CD8-positive, alpha-beta memory T cell (primary cell): Measurements from ENCODE around the gene RBBP8. TPM values are rescaled to one million over a fixed set of nuclear protein-coding genes. Genes with fewer than 3 reads are reported as not detected.

Experiments used
- CTCF ChIA-PET: fragments of 350-600 bp; sonication (Branson Sonifier 250); formaldehyde crosslinking; loops from one replicate; lab custom pipeline; 2021; ENCODE audit warnings: antibody characterized with exemption; lab: Charles Lee
- POLR2A ChIA-PET: fragments of 350-600 bp; sonication (Branson Sonifier 250); formaldehyde crosslinking; loops from one replicate; lab custom pipeline; 2021; ENCODE audit warnings: antibody characterized with exemption; lab: Charles Lee
- DNase-seq, 5 donors: peaks; one replicate each; pipeline versions ENCODE4 v3.0.0 to v3.0.0-alpha.2; 2020 to 2022; ENCODE audit warnings: mixed read lengths in 1 of 5
- H3K27ac ChIP-seq: one replicate; pipeline ENCODE4 v1.7.0; 2013; ENCODE audit warnings: low read depth, mild to moderate bottlenecking, low read length, moderate library complexity
- H3K27me3 ChIP-seq: 2 replicates; pipeline ENCODE4 v1.7.0; 2013; ENCODE audit warnings: low read length, mild to moderate bottlenecking; ENCODE audit not compliant: insufficient read depth, poor library complexity, severe bottlenecking
- H3K36me3 ChIP-seq: 2 replicates; pipeline ENCODE4 v1.7.0; 2013; ENCODE audit warnings: mild to moderate bottlenecking, low read length, moderate library complexity; ENCODE audit not compliant: insufficient read depth
- H3K4me1 ChIP-seq: 2 replicates; pipeline ENCODE4 v1.7.0; 2013; ENCODE audit warnings: mild to moderate bottlenecking, low read length, moderate library complexity; ENCODE audit not compliant: insufficient read depth
- H3K4me3 ChIP-seq: 2 replicates; pipeline ENCODE4 v1.7.0; 2013; ENCODE audit warnings: mild to moderate bottlenecking, low read length
- H3K9me3 ChIP-seq: 2 replicates; pipeline ENCODE4 v1.7.0; 2013; ENCODE audit warnings: mild to moderate bottlenecking, low read length
- H3K27ac Mint-ChIP-seq, 8 donors: one replicate each; pipeline ENCODE4 v1.8.0; 2020 to 2021; ENCODE audit warnings: mixed read lengths in 8 of 8, mild to moderate bottlenecking in 6 of 8, inconsistent platforms in 3 of 8, moderate library complexity in 3 of 8
- H3K27me3 Mint-ChIP-seq, 2 donors: one replicate each; pipeline ENCODE4 v1.8.0; 2020 to 2021; ENCODE audit warnings: mixed read lengths in 2 of 2, mild to moderate bottlenecking in 1 of 2, moderate library complexity in 1 of 2
- H3K36me3 Mint-ChIP-seq, 3 donors: one replicate each; pipeline ENCODE4 v1.8.0; 2020 to 2021; ENCODE audit warnings: mixed read lengths in 3 of 3, inconsistent platforms in 1 of 3, mild to moderate bottlenecking in 1 of 3
- H3K4me1 Mint-ChIP-seq, 3 donors: one replicate each; pipeline ENCODE4 v1.8.0; 2020 to 2021; ENCODE audit warnings: mixed read lengths in 3 of 3, inconsistent platforms in 1 of 3, mild to moderate bottlenecking in 1 of 3
- H3K4me3 Mint-ChIP-seq, 7 donors: one replicate each; pipeline ENCODE4 v1.8.0; 2020 to 2021; ENCODE audit warnings: mixed read lengths in 7 of 7, mild to moderate bottlenecking in 6 of 7, moderate library complexity in 4 of 7, inconsistent platforms in 2 of 7
- H3K9me3 Mint-ChIP-seq, 5 donors: one replicate each; pipeline ENCODE4 v1.8.0; 2020 to 2022; ENCODE audit warnings: mixed read lengths in 5 of 5, mild to moderate bottlenecking in 3 of 5, moderate library complexity in 2 of 5, inconsistent platforms in 1 of 5
- polyA plus RNA-seq: library from polyadenylated mRNA; unstranded; fragments of 300-500 nt; fragmentation: Illumina TruSeq; gene quantifications from one replicate; pipeline ENCODE4 v1.2.3, GENCODE V29; 2021
- total RNA-seq, 2 experiments: library from RNA; stranded (reverse); gene quantifications; one replicate each; pipeline ENCODE4 v1.2.3, GENCODE V29; 2021

Gene RBBP8
- total and polyA plus RNA-seq, 3 experiments from 2014 or later: 2.0 to 80.8 (median 76.9) TPM

GRCh38 chr18:23057096-23057495 is 124.0 kb downstream of the RBBP8 start:
- ChIA-PET POLR2A (no interaction called here), CTCF (interaction anchor here (1.3 kb wide), 1 partner anchor 12 kb away, joined by 3 read pairs; no protein-coding TSS in a partner anchor)
- no peak for DNase-seq
- H3K4me3 ChIP-seq: no peak overlapping the region
- H3K9me3 ChIP-seq: no peaks in the 10 kb centered on the region
- peaks cover 2 to 12% of the 10 kb centered on the region in 2 donors for H3K27me3 Mint-ChIP-seq
- H3K27ac ChIP-seq: no peak overlapping the region
- H3K27me3 ChIP-seq: no peaks in the 10 kb centered on the region
- no peaks in the 10 kb centered on the region for H3K9me3 Mint-ChIP-seq
- H3K4me1 Mint-ChIP-seq: no peaks in the 10 kb centered on the region
- no peaks in the 10 kb centered on the region for H3K4me1 ChIP-seq
- no peaks in the 10 kb centered on the region for H3K36me3 ChIP-seq
- H3K27ac Mint-ChIP-seq: no peak overlapping the region
- no peak overlapping the region for H3K4me3 Mint-ChIP-seq
- H3K36me3 Mint-ChIP-seq: peaks cover 0 to 4% (median 0%) of the 10 kb centered on the region in 3 donors

GRCh38 chr18:23058746-23059415 is 125.8 kb downstream of the RBBP8 start:
- Histone ChIP-seq H3K4me1 (no peaks in the 10 kb centered on the region), H3K9me3 (peaks cover 4% of the 10 kb centered on the region), H3K27ac (no peak overlapping the region), H3K4me3 (no peak overlapping the region), H3K36me3 (no peaks in the 10 kb centered on the region), H3K27me3 (no peaks in the 10 kb centered on the region)
- peaks cover 0 to 8% (median 4%) of the 10 kb centered on the region in 3 donors for H3K36me3 Mint-ChIP-seq
- peaks cover 0 to 8% (median 0%) of the 10 kb centered on the region in 5 donors for H3K9me3 Mint-ChIP-seq
- H3K27me3 Mint-ChIP-seq: peaks cover 2 to 12% of the 10 kb centered on the region in 2 donors
- H3K27ac Mint-ChIP-seq: no peak overlapping the region
- no peaks in the 10 kb centered on the region for H3K4me1 Mint-ChIP-seq
- ChIA-PET POLR2A (no interaction called here), CTCF (no interaction called here)
- DNase-seq: no peak
- H3K4me3 Mint-ChIP-seq: no peak overlapping the region

- Histone ChIP-seq H3K4me1 (no peaks in the 10 kb centered on the region), H3K9me3 (peaks cover 4% of the 10 kb centered on the region), H3K36me3 (no peaks in the 10 kb centered on the region), H3K27me3 (no peaks in the 10 kb centered on the region), H3K4me3 (no peak overlapping the region), H3K27ac (no peak overlapping the region)
- no peak overlapping the region for H3K27ac Mint-ChIP-seq
- POLR2A ChIA-PET: no interaction called here
- peaks cover 2 to 12% of the 10 kb centered on the region in 2 donors for H3K27me3 Mint-ChIP-seq
- peaks cover 0 to 8% (median 4%) of the 10 kb centered on the region in 3 donors for H3K36me3 Mint-ChIP-seq
- H3K4me1 Mint-ChIP-seq: no peaks in the 10 kb centered on the region
- no peak overlapping the region for H3K4me3 Mint-ChIP-seq
- CTCF ChIA-PET: no interaction called here
- no peak for DNase-seq
- peaks cover 0 to 8% (median 0%) of the 10 kb centered on the region in 5 donors for H3K9me3 Mint-ChIP-seq
These were observed 126.7 kb downstream of the RBBP8 start for GRCh38 chr18:23059541-23060465.

- no peak overlapping the region for H3K4me3 Mint-ChIP-seq
- POLR2A ChIA-PET: no interaction called here
- H3K27ac Mint-ChIP-seq: no peak overlapping the region
- CTCF ChIA-PET: no interaction called here
- H3K36me3 Mint-ChIP-seq: peaks cover 0 to 8% (median 0%) of the 10 kb centered on the region in 3 donors
- Histone ChIP-seq H3K27me3 (no peaks in the 10 kb centered on the region), H3K4me3 (no peak overlapping the region), H3K4me1 (peaks cover 3% of the 10 kb centered on the region), H3K9me3 (peaks cover 4% of the 10 kb centered on the region), H3K36me3 (no peaks in the 10 kb centered on the region), H3K27ac (no peak overlapping the region)
- peaks cover 2 to 3% of the 10 kb centered on the region in 2 donors for H3K27me3 Mint-ChIP-seq
- no peak for DNase-seq
- peaks cover 0 to 8% (median 0%) of the 10 kb centered on the region in 5 donors for H3K9me3 Mint-ChIP-seq
- peaks cover under 1 to 1% (median under 1%) of the 10 kb centered on the region in 3 donors for H3K4me1 Mint-ChIP-seq
These were observed 128.9 kb downstream of the RBBP8 start for GRCh38 chr18:23062011-23062410.

GRCh38 chr18:23063502-23063901 is 130.4 kb downstream of the RBBP8 start:
- Mint-ChIP-seq H3K4me1 (peaks cover 9 to 12% (median 12%) of the 10 kb centered on the region in 3 donors), H3K27ac (no peak overlapping the region), H3K27me3 (peaks cover 2 to 3% of the 10 kb centered on the region in 2 donors), H3K36me3 (peaks cover 0 to 8% (median 0%) of the 10 kb centered on the region in 3 donors), H3K4me3 (no peak overlapping the region), H3K9me3 (peaks cover 0 to 8% (median 0%) of the 10 kb centered on the region in 5 donors)
- DNase-seq: no peak
- Histone ChIP-seq H3K4me3 (no peak overlapping the region), H3K27me3 (no peaks in the 10 kb centered on the region), H3K4me1 (peaks cover 15% of the 10 kb centered on the region), H3K36me3 (no peaks in the 10 kb centered on the region), H3K9me3 (peaks cover 4% of the 10 kb centered on the region), H3K27ac (no peak overlapping the region)
- ChIA-PET POLR2A (no interaction called here), CTCF (no interaction called here)

GRCh38 chr18:23065234-23065806 is 132.2 kb downstream of the RBBP8 start:
- H3K4me3 Mint-ChIP-seq: no peak overlapping the region
- H3K27me3 Mint-ChIP-seq: no peaks in the 10 kb centered on the region
- peaks cover 0 to 8% (median 0%) of the 10 kb centered on the region in 3 donors for H3K36me3 Mint-ChIP-seq
- no peaks in the 10 kb centered on the region for H3K36me3 ChIP-seq
- H3K9me3 Mint-ChIP-seq: peaks cover 0 to 8% (median 0%) of the 10 kb centered on the region in 5 donors
- H3K27me3 ChIP-seq: no peaks in the 10 kb centered on the region
- no peak for DNase-seq
- H3K4me1 ChIP-seq: peaks cover 33% of the 10 kb centered on the region
- ChIA-PET CTCF (no interaction called here), POLR2A (no interaction called here)
- H3K4me3 ChIP-seq: no peak overlapping the region
- no peak overlapping the region for H3K27ac Mint-ChIP-seq
- H3K4me1 Mint-ChIP-seq: peaks cover 26 to 30% (median 30%) of the 10 kb centered on the region in 3 donors
- H3K9me3 ChIP-seq: peaks cover 4% of the 10 kb centered on the region
- H3K27ac ChIP-seq: no peak overlapping the region

GRCh38 chr18:23066060-23066459 is 132.9 kb downstream of the RBBP8 start:
- Mint-ChIP-seq H3K27ac (no peak overlapping the region), H3K36me3 (peaks cover 0 to 8% (median 0%) of the 10 kb centered on the region in 3 donors), H3K4me3 (no peak overlapping the region), H3K27me3 (no peaks in the 10 kb centered on the region), H3K9me3 (peaks cover 0 to 8% (median 0%) of the 10 kb centered on the region in 5 donors), H3K4me1 (peaks cover 32 to 38% (median 37%) of the 10 kb centered on the region in 3 donors)
- DNase-seq: no peak
- CTCF ChIA-PET: no interaction called here
- Histone ChIP-seq H3K36me3 (no peaks in the 10 kb centered on the region), H3K27ac (no peak overlapping the region), H3K4me3 (no peak overlapping the region), H3K9me3 (peaks cover 4% of the 10 kb centered on the region), H3K4me1 (peaks cover 41% of the 10 kb centered on the region), H3K27me3 (no peaks in the 10 kb centered on the region)
- POLR2A ChIA-PET: no interaction called here
